K562 (cell line): ENCODE data around the gene NMRK2. TPM values are rescaled to one million over a fixed set of nuclear protein-coding genes. Genes with fewer than 3 reads are reported as not detected.

ENCODE experiments used
- ATAC-seq: fragments of 200-7000 bp; cut with Tn5 transposase; 3 replicates; pipeline ENCODE4 v1.9.1; 2020; ENCODE audit warnings: moderate library complexity
- BruUV-seq: library from RNA; stranded (reverse); fragments of 400-500 nt; replicated peaks from 2 replicates; lab custom pipeline; 2021; lab: Mats Ljungman, UMichigan
- CTCF ChIA-PET: fragments of 300-600 bp; formaldehyde crosslinking; extraction: SDS; loops from one replicate; lab custom pipeline; 2021; ENCODE audit warnings: low intra/inter-chr PET ratio; lab: Yijun Ruan, JAX
- POLR2A ChIA-PET: fragments of 300-600, 350-650 bp; sonication (Branson Sonifier 250); formaldehyde crosslinking; extraction: SDS; loops from one replicate; lab custom pipeline; 2021; ENCODE audit warnings: antibody characterized with exemption, inconsistent platforms; lab: Yijun Ruan, JAX
- DNase-seq, 4 experiments: peaks; one replicate each; pipeline versions ENCODE4 v3.0.0 to v3.0.0-alpha.2; 2011 to 2018; ENCODE audit warnings: low spot score in 3 of 4, mixed read lengths in 3 of 4; ENCODE audit errors: extremely low read depth in 1 of 4
- FAIRE-seq: peaks from 2 replicates; lab custom pipeline; 2011; peaks lifted over from hg19 to GRCh38; lab: Jason Lieb, UNC
- H2AFZ ChIP-seq: 2 replicates; pipeline ENCODE4 v1.6.0; 2011; ENCODE audit warnings: low read depth, low read length, control low read depth, inconsistent platforms
- H3K27ac ChIP-seq: fragments of 200-600 bp; 3 replicates; pipeline ENCODE4 v1.8.0; 2011; ENCODE audit warnings: low read depth, mild to moderate bottlenecking, control low read depth, inconsistent platforms, low read length, moderate library complexity, mixed read lengths; ENCODE audit errors: extremely low read depth
- H3K27me3 ChIP-seq, 2 experiments: fragments of 300-600 bp in 1 of 2; 2 replicates in 1 of 2; 3 replicates in 1 of 2; pipeline versions ENCODE4 v1.6.0 to v1.8.0; 2011; ENCODE audit warnings: inconsistent platforms in 2 of 2, low read length in 2 of 2, mild to moderate bottlenecking in 1 of 2, mixed read lengths in 1 of 2, moderate library complexity in 1 of 2; ENCODE audit not compliant: control insufficient read depth in 2 of 2, insufficient read depth in 2 of 2
- H3K36me3 ChIP-seq: fragments of 300-600 bp; 3 replicates; pipeline ENCODE4 v1.8.0; 2011; ENCODE audit warnings: mild to moderate bottlenecking, low read length, inconsistent platforms; ENCODE audit not compliant: control insufficient read depth, insufficient read depth
- H3K4me1 ChIP-seq, 2 experiments: fragments of 200-600 bp in 1 of 2; replicated peaks in 1 of 2; 2 replicates in 1 of 2; 3 replicates in 1 of 2; pipeline versions ENCODE4 v1.5.1 to v1.8.0; 2011; ENCODE audit warnings: inconsistent platforms in 2 of 2, low read length in 2 of 2, mild to moderate bottlenecking in 1 of 2, mixed read lengths in 1 of 2, moderate library complexity in 1 of 2; ENCODE audit not compliant: control insufficient read depth in 2 of 2, insufficient read depth in 2 of 2
- H3K4me2 ChIP-seq: 2 replicates; pipeline ENCODE4 v1.6.1; 2011; ENCODE audit warnings: low read length, control low read depth, inconsistent platforms, mixed read lengths; ENCODE audit not compliant: insufficient read depth
- H3K4me3 ChIP-seq: fragments of 200-600 bp; sonication (generic), shearing (Covaris generic); 2 replicates; pipeline ENCODE4 v1.5.1; 2016; ENCODE audit warnings: control low read depth, inconsistent platforms
- H3K79me2 ChIP-seq: fragments of 200-600 bp; 3 replicates; pipeline ENCODE4 v1.8.0; 2011; ENCODE audit warnings: low read length, inconsistent platforms; ENCODE audit not compliant: control insufficient read depth, insufficient read depth
- H3K9ac ChIP-seq, 2 experiments: 2 replicates each; pipeline versions ENCODE4 v1.6.0 to v1.6.1; 2011; ENCODE audit warnings: low read depth in 2 of 2, low read length in 2 of 2, control low read depth in 1 of 2, inconsistent platforms in 1 of 2, mild to moderate bottlenecking in 1 of 2, mixed read lengths in 1 of 2; ENCODE audit not compliant: insufficient read depth in 1 of 2
- H3K9me1 ChIP-seq: one replicate; pipeline ENCODE4 v1.6.0; 2011; ENCODE audit warnings: inconsistent platforms, mild to moderate bottlenecking, low read length, moderate library complexity; ENCODE audit not compliant: control insufficient read depth, insufficient read depth
- H3K9me3 ChIP-seq: replicated peaks from 2 replicates; pipeline ENCODE4 v1.5.1; 2011; ENCODE audit warnings: low read depth, low read length, inconsistent platforms; ENCODE audit not compliant: control insufficient read depth, insufficient read depth
- H4K20me1 ChIP-seq: replicated peaks from 2 replicates; pipeline ENCODE4 v1.6.1; 2011; ENCODE audit warnings: low read length, inconsistent platforms, mixed read lengths; ENCODE audit not compliant: control insufficient read depth, insufficient read depth
- E2F3 ChIP-seq: fragments of 250-450 bp; sonication (Bioruptor Pico); IDR thresholded peaks from 2 replicates; pipeline ENCODE4 v1.4.0; 2020; ENCODE audit warnings: mild to moderate bottlenecking
- FOXK1 ChIP-seq: sonication (generic); formaldehyde crosslinking; IDR thresholded peaks from 2 replicates; pipeline ENCODE4 v1.8.0; 2022; ENCODE audit warnings: missing genetic modification reagents, mild to moderate bottlenecking, borderline replicate concordance
- LCOR ChIP-seq: sonication (generic); formaldehyde crosslinking; IDR thresholded peaks from 2 replicates; pipeline ENCODE4 v1.8.0; 2022; ENCODE audit warnings: mild to moderate bottlenecking, missing genetic modification reagents
- NCOA6 ChIP-seq: fragments of 450-650 bp; IDR thresholded peaks from 2 replicates; pipeline ENCODE4 v1.6.1; 2017; ENCODE audit warnings: mild to moderate bottlenecking
- POLR2A ChIP-seq: fragments of 450-650 bp; conservative IDR thresholded peaks from 2 replicates; pipeline ENCODE4 v1.6.1; 2016
- POLR2AphosphoS5 ChIP-seq: IDR thresholded peaks from 2 replicates; pipeline ENCODE4 v1.6.1; 2011; ENCODE audit warnings: mild to moderate bottlenecking, low read depth, low read length, moderate library complexity; ENCODE audit not compliant: control insufficient read depth, insufficient read depth
- PRPF4 ChIP-seq: fragments of 200-400 bp; formaldehyde crosslinking; IDR thresholded peaks from one replicate; pipeline ENCODE4 v1.6.1; 2017; ENCODE audit warnings: low read length, low read depth, mild to moderate bottlenecking; ENCODE audit not compliant: insufficient read depth, poor library complexity, severe bottlenecking
- RBFOX2 ChIP-seq: fragments of 200-400 bp; formaldehyde crosslinking; IDR thresholded peaks from 2 replicates; pipeline ENCODE4 v1.6.1; 2017; ENCODE audit warnings: low read depth, mild to moderate bottlenecking, low read length, moderate library complexity
- RBM22 ChIP-seq: fragments of 200-400 bp; formaldehyde crosslinking; IDR thresholded peaks from 2 replicates; pipeline ENCODE4 v1.6.1; 2018; ENCODE audit warnings: low read length, low read depth; ENCODE audit not compliant: poor library complexity, severe bottlenecking
- SAP30 ChIP-seq: fragments of 200-600 bp; sonication (generic); IDR thresholded peaks from 2 replicates; pipeline ENCODE4 v1.6.1; 2012; ENCODE audit warnings: borderline replicate concordance, low read depth, mild to moderate bottlenecking, moderate library complexity, low read length, control low read depth, inconsistent platforms; ENCODE audit not compliant: insufficient read depth, poor library complexity, severe bottlenecking
- SIN3A ChIP-seq, 2 experiments: fragments of 150-350 bp in 1 of 2; IDR thresholded peaks; 2 replicates each; pipeline ENCODE4 v1.6.1; 2011 to 2016; ENCODE audit warnings: borderline replicate concordance in 2 of 2, low read depth in 2 of 2, low read length in 2 of 2, mild to moderate bottlenecking in 2 of 2, moderate library complexity in 2 of 2; ENCODE audit not compliant: control insufficient read depth in 1 of 2
- SIX5 ChIP-seq, 2 experiments: IDR thresholded peaks; 2 replicates each; pipeline ENCODE4 v1.6.1; 2011; ENCODE audit warnings: low read length in 2 of 2, borderline replicate concordance in 1 of 2, low read depth in 1 of 2, mild to moderate bottlenecking in 1 of 2, moderate library complexity in 1 of 2; ENCODE audit not compliant: insufficient read depth in 1 of 2
- SRSF1 ChIP-seq: fragments of 200-400 bp; formaldehyde crosslinking; IDR thresholded peaks from 2 replicates; pipeline ENCODE4 v1.6.1; 2017; ENCODE audit warnings: mild to moderate bottlenecking, low read depth, low read length, moderate library complexity
- TAF15 ChIP-seq: fragments of 200-400 bp; formaldehyde crosslinking; IDR thresholded peaks from 2 replicates; pipeline ENCODE4 v1.6.1; 2017; ENCODE audit warnings: mild to moderate bottlenecking, low read depth, low read length, moderate library complexity
- TGIF2 ChIP-seq: sonication (generic); formaldehyde crosslinking; IDR thresholded peaks from 2 replicates; pipeline ENCODE4 v1.8.1; 2022; ENCODE audit warnings: mild to moderate bottlenecking, missing genetic modification reagents, moderate library complexity
- TSC22D4 ChIP-seq: fragments of 450-650 bp; IDR thresholded peaks from 2 replicates; pipeline ENCODE4 v1.6.1; 2016; ENCODE audit warnings: missing genetic modification characterization, missing biosample characterization, control low read depth
- ZNF584 ChIP-seq: fragments of 200-800 bp; sonication (Bioruptor generic); IDR thresholded peaks from 2 replicates; pipeline ENCODE4 v1.6.1; 2016; ENCODE audit warnings: low read depth, mild to moderate bottlenecking, missing genetic modification characterization, missing compliant biosample characterization
- whole genome bisulfite sequencing: fragments of 100-300 bp; shearing (Covaris generic); methylation state at CpG from one replicate; pipeline ENCODE4 v1.1.6; 2016; ENCODE audit warnings: low coverage, mixed read lengths; ENCODE audit not compliant: insufficient coverage; ENCODE audit errors: missing lambda C conversion rate; 5-methylcytosine and 5-hydroxymethylcytosine counted together
- in situ Hi-C: fragments of 300-500 bp; cut with MboI; formaldehyde crosslinking; loops from 4 replicates; pipeline ENCODE4 v1.15.0; 2018; ENCODE audit warnings: inconsistent platforms, mixed read lengths
- intact Hi-C: fragments of 100-400 bp; cut with micrococcal nuclease; formaldehyde crosslinking; loops from 2 replicates; pipeline ENCODE4 v1.14.2; 2022
- polyA plus RNA-seq, 8 experiments: library from polyadenylated mRNA; depleted of rRNA in 4 of 8; stranded (reverse) in 5 of 8; unstranded in 3 of 8; fragments of >200 nt; fragmentation: Nextera tagmentation in 2 of 8; fragmentation: Illumina TruSeq in 1 of 8; extraction: Ambion mirVana in 2 of 8; extraction: Trizol in 1 of 8; gene quantifications; 2 replicates each; pipeline versions ENCODE4 v1.2.1 to v1.2.3, GENCODE V29; 2011 to 2014; ENCODE audit warnings: inconsistent platforms in 1 of 8, missing spikeins in 1 of 8
- total RNA-seq, 7 experiments: library from RNA; depleted of rRNA in 6 of 7; stranded (reverse); fragments of >200 nt in 6 of 7; fragmentation: Illumina TruSeq in 2 of 7; extraction: Trizol in 2 of 7; gene quantifications; 2 replicates each; pipeline versions ENCODE4 v1.2.1 to v1.2.3, GENCODE V29; 2011 to 2021; ENCODE audit warnings: low replicate concordance in 1 of 7
- TF ChIP-seq, protein P1 (sequence below): sonication (generic); formaldehyde crosslinking; IDR thresholded peaks from 2 replicates; pipeline ENCODE4 v1.9.0; 2022; ENCODE audit warnings: mild to moderate bottlenecking, missing genetic modification reagents

The NMRK2 gene
- total and polyA plus RNA-seq, 9 of the 15 experiments (the other 6 are each of a cell fraction or from before 2014, with no cell fraction given) = not detected

GRCh38 chr19:3981736-3982681, 49.1 kb downstream of the NMRK2 start:
- ATAC-seq (no peak), DNase-seq (peak in 1 of 4 experiments; percentile 7), FAIRE-seq (no peak)
- peaks cover 77% of the 10 kb centered on the region for H4K20me1 ChIP-seq
- POLR2A ChIA-PET = interaction anchor here (0.6 to 9.7 kb wide), 4 partner anchors 12 to 65 kb away, joined by 3 to 215 read pairs (median 4); partner anchors contain the start of gene DAPK3
- 95% methylated on average over 23 of the region's 39 CpGs for WGBS
- H3K36me3 ChIP-seq = peaks cover 81% of the 10 kb centered on the region
- peaks cover 79% of the 10 kb centered on the region for H3K79me2 ChIP-seq
- 0 out of 2 replicates have a peak overlapping the region, but pooled peaks have one; percentile 100 for H3K4me2 ChIP-seq
- H3K27ac ChIP-seq = peak overlapping the region; percentile 24; the same call in 1 of the 3 replicates
- peaks cover 25% of the 10 kb centered on the region for H3K9me1 ChIP-seq
- H3K4me1 ChIP-seq = peaks cover 21 to 70% of the 10 kb centered on the region in 2 experiments; a peak in 4 of 5 replicates
- no TSS peak for BruUV-seq
- H3K4me3 ChIP-seq = no peak overlapping the region
- CTCF ChIA-PET = no interaction called here
- intact Hi-C loops = no loop called here
- in situ Hi-C loops = loop anchor here (5.0 kb wide), 1 partner anchor 220 kb away; no protein-coding TSS in a partner anchor
- no peaks in the 10 kb centered on the region for H3K9me3 ChIP-seq
- peak overlapping the region in 1 of 2 experiments; percentile 97; a peak in 2 of 4 replicates for H3K9ac ChIP-seq
- H2AFZ ChIP-seq = no peak overlapping the region
- H3K27me3 ChIP-seq = no peaks in the 10 kb centered on the region
- no peak for TF ChIP-seq E2F3 (CRISPR knock-in tag)
- TF ChIP-seq PRPF4 = peak; percentile 61
- 0 out of 2 replicates have a peak, but pooled peaks have one; percentile 16 for TF ChIP-seq POLR2A
- TF ChIP-seq SIX5 (IDR thresholded peaks at IDR 0.05; ENCODE audit: borderline replicate concordance in 1 of 2, insufficient read depth in 1 of 2, low read depth in 1 of 2, low read length in 2 of 2) = 0 out of 4 replicates have a peak, but pooled peaks of 1 of the 2 experiments have one; percentile 11
- TF ChIP-seq SIN3A (IDR thresholded peaks at IDR 0.05; ENCODE audit: borderline replicate concordance in 2 of 2, control insufficient read depth in 1 of 2, low read depth in 2 of 2, low read length in 2 of 2) = peak in 1 of 2 experiments; percentile 27; a peak in 1 of 4 replicates
- no peak for TF ChIP-seq ZNF584 (CRISPR knock-in tag)
- TF ChIP-seq POLR2AphosphoS5 = peak; percentile 36; the same call in 1 of the 2 replicates
- no peak for TF ChIP-seq SAP30
- TF ChIP-seq RBM22 = peak; percentile 67
- TF ChIP-seq SRSF1 = peak; percentile 16; the same call in 1 of the 2 replicates
- no peak for TF ChIP-seq TSC22D4
- no peak for TF ChIP-seq NCOA6
- TF ChIP-seq TAF15 = 0 out of 2 replicates have a peak, but pooled peaks have one; percentile 64
- peak; percentile 71 for TF ChIP-seq RBFOX2
- no peak; the same call in 1 of the 2 replicates for TF ChIP-seq LCOR
- TF ChIP-seq TGIF2 (CRISPR knock-in tag) = no peak
- TF ChIP-seq, protein P1, sequence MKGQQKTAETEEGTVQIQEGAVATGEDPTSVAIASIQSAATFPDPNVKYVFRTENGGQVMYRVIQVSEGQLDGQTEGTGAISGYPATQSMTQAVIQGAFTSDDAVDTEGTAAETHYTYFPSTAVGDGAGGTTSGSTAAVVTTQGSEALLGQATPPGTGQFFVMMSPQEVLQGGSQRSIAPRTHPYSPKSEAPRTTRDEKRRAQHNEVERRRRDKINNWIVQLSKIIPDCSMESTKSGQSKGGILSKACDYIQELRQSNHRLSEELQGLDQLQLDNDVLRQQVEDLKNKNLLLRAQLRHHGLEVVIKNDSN (CRISPR knock-in tag) = no peak
- TF ChIP-seq FOXK1 (CRISPR knock-in tag) = peak; percentile 77; the same call in 1 of the 2 replicates
